ENCODE data around the gene ATG14. TPM values are rescaled to one million over a fixed set of nuclear protein-coding genes. Genes with fewer than 3 reads are reported as not detected.

ATG14 gene
- polyA plus RNA-seq, 3 donors = 1.8 to 6.8 (median 3.3) TPM

DNA sequence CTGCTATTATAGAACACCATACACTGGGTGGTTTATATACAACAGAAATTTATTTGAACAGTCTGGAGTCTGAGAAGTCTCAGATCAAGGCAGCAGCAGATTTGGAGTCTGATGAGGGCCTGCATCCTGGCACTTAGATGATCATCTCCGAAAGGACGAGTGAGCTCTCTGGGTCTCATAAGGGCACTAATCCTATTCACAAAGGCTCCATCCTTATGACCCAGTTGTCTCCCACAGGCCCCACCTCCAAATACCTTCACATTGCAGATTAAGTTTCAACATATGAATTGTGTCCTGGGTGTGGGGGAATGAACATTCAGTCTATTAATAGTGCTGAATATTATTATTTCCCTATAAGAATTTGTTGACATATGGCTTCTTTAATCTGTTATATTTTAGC, 86.8 kb downstream of the ATG14 start:
- H3K36me3 ChIP-seq (replicated peaks in 1 of 2; ENCODE audit: control insufficient read depth in 1 of 2, insufficient read depth in 2 of 2, low read length in 2 of 2) = no peaks in the 10 kb centered on the region
- intact Hi-C loops (cut with micrococcal nuclease) = no loop called here
- Mint-ChIP-seq H3K4me3 (no peak overlapping the region), H3K27me3 (ENCODE audit: low read depth in 3 of 3) (no peaks in the 10 kb centered on the region), H3K27ac (no peak overlapping the region), H3K4me1 (peaks cover 12% of the 10 kb centered on the region), H3K9me3 (peaks cover 0 to under 1% (median 0%) of the 10 kb centered on the region in 7 donors), H3K36me3 (peaks cover 0 to 17% of the 10 kb centered on the region in 2 donors)
- no peaks in the 10 kb centered on the region for H3K27me3 ChIP-seq (ENCODE audit: control insufficient read depth in 2 of 2, insufficient read depth in 2 of 2, low read length in 2 of 2)
- no peak overlapping the region for H3K27ac ChIP-seq (ENCODE audit: low read depth in 1 of 2, low read length in 2 of 2)
- H3K4me3 ChIP-seq (replicated peaks in 1 of 3; ENCODE audit: low read depth in 2 of 3, low read length in 3 of 3) = no peak overlapping the region
- peaks cover 29% of the 10 kb centered on the region for H4K20me1 ChIP-seq (ENCODE audit: insufficient read depth, low read length)
- no peak for DNase-seq
- WGBS (ENCODE audit: insufficient coverage) = 100% methylated on average over 2 of the region's 2 CpGs
- TF ChIP-seq, protein P1, sequence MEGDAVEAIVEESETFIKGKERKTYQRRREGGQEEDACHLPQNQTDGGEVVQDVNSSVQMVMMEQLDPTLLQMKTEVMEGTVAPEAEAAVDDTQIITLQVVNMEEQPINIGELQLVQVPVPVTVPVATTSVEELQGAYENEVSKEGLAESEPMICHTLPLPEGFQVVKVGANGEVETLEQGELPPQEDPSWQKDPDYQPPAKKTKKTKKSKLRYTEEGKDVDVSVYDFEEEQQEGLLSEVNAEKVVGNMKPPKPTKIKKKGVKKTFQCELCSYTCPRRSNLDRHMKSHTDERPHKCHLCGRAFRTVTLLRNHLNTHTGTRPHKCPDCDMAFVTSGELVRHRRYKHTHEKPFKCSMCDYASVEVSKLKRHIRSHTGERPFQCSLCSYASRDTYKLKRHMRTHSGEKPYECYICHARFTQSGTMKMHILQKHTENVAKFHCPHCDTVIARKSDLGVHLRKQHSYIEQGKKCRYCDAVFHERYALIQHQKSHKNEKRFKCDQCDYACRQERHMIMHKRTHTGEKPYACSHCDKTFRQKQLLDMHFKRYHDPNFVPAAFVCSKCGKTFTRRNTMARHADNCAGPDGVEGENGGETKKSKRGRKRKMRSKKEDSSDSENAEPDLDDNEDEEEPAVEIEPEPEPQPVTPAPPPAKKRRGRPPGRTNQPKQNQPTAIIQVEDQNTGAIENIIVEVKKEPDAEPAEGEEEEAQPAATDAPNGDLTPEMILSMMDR (IDR thresholded peaks at IDR 0.05) = no peak
- H2AFZ ChIP-seq (ENCODE audit: insufficient read depth, low read depth, low read length, poor library complexity, severe bottlenecking) = no peak overlapping the region
- no peak overlapping the region for H3K4me2 ChIP-seq (replicated peaks; ENCODE audit: extremely low read depth, low read length, poor library complexity, severe bottlenecking)
- H3K4me1 ChIP-seq (ENCODE audit: control insufficient read depth in 1 of 2, insufficient read depth in 2 of 2, low read length in 2 of 2) = peaks cover 5 to 8% of the 10 kb centered on the region in 2 donors
- H3K79me2 ChIP-seq (ENCODE audit: insufficient read depth, low read length) = peaks cover 51% of the 10 kb centered on the region
- H3K9ac ChIP-seq (ENCODE audit: insufficient read depth, low read length, poor library complexity, severe bottlenecking) = no peak overlapping the region
- H3K9me3 ChIP-seq (replicated peaks in 1 of 2; ENCODE audit: control insufficient read depth in 1 of 2, insufficient read depth in 1 of 2, low read length in 2 of 2) = no peaks in the 10 kb centered on the region

DNA sequence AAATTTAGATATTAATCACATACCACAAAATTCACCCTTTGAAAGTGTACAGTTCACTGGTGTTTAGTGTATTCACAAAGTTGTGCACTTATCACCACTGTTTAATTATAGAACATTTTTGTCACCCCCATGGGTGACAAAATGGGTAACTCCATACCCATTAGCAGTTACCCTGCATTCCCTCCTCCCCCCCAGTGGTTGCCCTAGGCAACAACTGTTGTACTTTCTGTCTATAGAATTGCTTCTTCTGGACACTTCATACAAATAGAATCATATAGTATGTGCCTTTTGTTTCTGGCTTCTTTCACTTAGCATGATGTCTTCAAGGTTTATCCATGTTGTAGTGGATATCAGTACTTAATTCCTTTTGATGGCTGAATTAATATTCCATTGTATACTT, 87.7 kb downstream of the ATG14 start:
- no peak overlapping the region for H3K4me2 ChIP-seq (replicated peaks; ENCODE audit: extremely low read depth, low read length, poor library complexity, severe bottlenecking)
- no peak for DNase-seq

More for the DNA sequence above, 87.7 kb downstream of the ATG14 start:
- no peak overlapping the region for H2AFZ ChIP-seq (ENCODE audit: insufficient read depth, low read depth, low read length, poor library complexity, severe bottlenecking)
- H3K27ac ChIP-seq (ENCODE audit: low read depth in 1 of 2, low read length in 2 of 2) = no peak overlapping the region
- no peak overlapping the region for H3K9ac ChIP-seq (ENCODE audit: insufficient read depth, low read length, poor library complexity, severe bottlenecking)
- H3K9me3 Mint-ChIP-seq = peaks cover 0 to 6% (median 0%) of the 10 kb centered on the region in 7 donors
- peaks cover 12% of the 10 kb centered on the region for H3K4me1 Mint-ChIP-seq
- TF ChIP-seq, protein P1 (IDR thresholded peaks at IDR 0.05) = no peak
- intact Hi-C loops (cut with micrococcal nuclease) = no loop called here
- peaks cover 2 to 22% of the 10 kb centered on the region in 2 donors for H3K36me3 Mint-ChIP-seq
- H3K9me3 ChIP-seq (replicated peaks in 1 of 2; ENCODE audit: control insufficient read depth in 1 of 2, insufficient read depth in 1 of 2, low read length in 2 of 2) = no peaks in the 10 kb centered on the region
- H4K20me1 ChIP-seq (ENCODE audit: insufficient read depth, low read length) = peaks cover 29% of the 10 kb centered on the region
- H3K4me3 Mint-ChIP-seq = no peak overlapping the region
- H3K36me3 ChIP-seq (replicated peaks in 1 of 2; ENCODE audit: control insufficient read depth in 1 of 2, insufficient read depth in 2 of 2, low read length in 2 of 2) = peaks cover 0 to 5% of the 10 kb centered on the region in 2 donors
- H3K27me3 Mint-ChIP-seq (ENCODE audit: low read depth in 3 of 3) = no peaks in the 10 kb centered on the region
- H3K27me3 ChIP-seq (ENCODE audit: control insufficient read depth in 2 of 2, insufficient read depth in 2 of 2, low read length in 2 of 2) = no peaks in the 10 kb centered on the region
- peaks cover 46% of the 10 kb centered on the region for H3K79me2 ChIP-seq (ENCODE audit: insufficient read depth, low read length)
- H3K4me1 ChIP-seq (ENCODE audit: control insufficient read depth in 1 of 2, insufficient read depth in 2 of 2, low read length in 2 of 2) = peaks cover 5 to 8% of the 10 kb centered on the region in 2 donors
- no peak overlapping the region for H3K4me3 ChIP-seq (replicated peaks in 1 of 3; ENCODE audit: low read depth in 2 of 3, low read length in 3 of 3)
- H3K27ac Mint-ChIP-seq = no peak overlapping the region

Data from CD14-positive monocyte (primary cell).